HG03280 (cell line): ENCODE data around the gene ATP8B3.

ENCODE experiments used
- ATAC-seq: cut with Tn5 transposase; IDR thresholded peaks from one replicate; pipeline ENCODE4 v1.9.1; 2021; ENCODE audit warnings: mild to moderate bottlenecking, moderate library complexity; ENCODE audit not compliant: unreplicated experiment

ATP8B3 gene

GRCh38 chr19:1758959-1759903 is 52.8 kb downstream of the ATP8B3 start:
- no peak for ATAC-seq

GRCh38 chr19:1758231-1758577 is 53.9 kb downstream of the ATP8B3 start:
- ATAC-seq: no peak

- no peak for ATAC-seq
Measured at GRCh38 chr19:1757468-1758230, 54.4 kb downstream of the ATP8B3 start.

GRCh38 chr19:1756705-1757465 is 55.2 kb downstream of the ATP8B3 start:
- ATAC-seq: no peak

- ATAC-seq: no peak
Measured at GRCh38 chr19:1756264-1756663, 55.8 kb downstream of the ATP8B3 start.

GRCh38 chr19:1755467-1756171 is 56.5 kb downstream of the ATP8B3 start:
- no peak for ATAC-seq

GRCh38 chr19:1754636-1755466 is 57.2 kb downstream of the ATP8B3 start:
- no peak for ATAC-seq

GRCh38 chr19:1754018-1754635 is 57.9 kb downstream of the ATP8B3 start:
- no peak for ATAC-seq

GRCh38 chr19:1752757-1753728 is 59.0 kb downstream of the ATP8B3 start, which contains the start of gene ONECUT3:
TSS of gene ONECUT3 (plus strand) at chr19:1753506. CDS start at chr19:1753663, 157 bp downstream.
- no peak for ATAC-seq

GRCh38 chr19:1752009-1752756 is 59.9 kb downstream of the ATP8B3 start:
- ATAC-seq: no peak

GRCh38 chr19:1751367-1752008 is 60.6 kb downstream of the ATP8B3 start:
- ATAC-seq: no peak

GRCh38 chr19:1750343-1751021 is 61.6 kb downstream of the ATP8B3 start:
- no peak for ATAC-seq

- no peak for ATAC-seq
Measured at GRCh38 chr19:1749373-1750342, 62.4 kb downstream of the ATP8B3 start.

- no peak for ATAC-seq
Measured at GRCh38 chr19:1748873-1749341, 63.2 kb downstream of the ATP8B3 start.
